ENCODE measurements around the gene NBAS. TPM values are rescaled to one million over a fixed set of nuclear protein-coding genes. Genes with fewer than 3 reads are reported as not detected.
"Not testable (repeated sequence)": the region's sequence is repeated elsewhere in the genome, so short reads cannot be mapped to it uniquely, and the experiment has no call there.

NBAS gene
- total and polyA plus RNA-seq, 12 donors: 26.4 to 79.1 (median 56.3) TPM

- H3K36me3 ChIP-seq: peaks cover 0 to 49% (median 9%) of the 10 kb centered on the region in 9 donors
- no peak overlapping the region for H3K27ac ChIP-seq
- peak in 2 of 9 donors; percentile 6 to 30 for TF ChIP-seq CTCF (IDR thresholded peaks at IDR 0.05)
- H3K4me3 ChIP-seq: no peak overlapping the region
- intact Hi-C loops (cut with DNase I): no loop called here
- no peaks in the 10 kb centered on the region for H3K9me3 ChIP-seq
- peaks cover 0 to 9% (median 0%) of the 10 kb centered on the region in 9 donors for H3K4me1 ChIP-seq
- no peak for DNase-seq
- no peaks in the 10 kb centered on the region for H3K27me3 ChIP-seq
- no peak for ATAC-seq
- 88 to 92% methylated on average over 11 of the region's 11 CpGs for WGBS, 2 donors
These were observed 14.6 kb downstream of the NBAS start for GRCh38 chr2:15546297-15547098.

GRCh38 chr2:15544227-15544626, 16.9 kb downstream of the NBAS start:
- Histone ChIP-seq H3K4me3 (no peak overlapping the region), H3K27ac (no peak overlapping the region), H3K36me3 (peaks cover 0 to 30% (median 4%) of the 10 kb centered on the region in 9 donors), H3K27me3 (no peaks in the 10 kb centered on the region), H3K9me3 (no peaks in the 10 kb centered on the region), H3K4me1 (peaks cover 0 to 9% (median 2%) of the 10 kb centered on the region in 9 donors)
- no peak for TF ChIP-seq CTCF (IDR thresholded peaks at IDR 0.05)
- intact Hi-C loops (cut with DNase I): no loop called here
- 98% methylated on average over 2 of the region's 2 CpGs for WGBS, 2 donors
- ATAC-seq (no peak), DNase-seq (no peak)

DNA sequence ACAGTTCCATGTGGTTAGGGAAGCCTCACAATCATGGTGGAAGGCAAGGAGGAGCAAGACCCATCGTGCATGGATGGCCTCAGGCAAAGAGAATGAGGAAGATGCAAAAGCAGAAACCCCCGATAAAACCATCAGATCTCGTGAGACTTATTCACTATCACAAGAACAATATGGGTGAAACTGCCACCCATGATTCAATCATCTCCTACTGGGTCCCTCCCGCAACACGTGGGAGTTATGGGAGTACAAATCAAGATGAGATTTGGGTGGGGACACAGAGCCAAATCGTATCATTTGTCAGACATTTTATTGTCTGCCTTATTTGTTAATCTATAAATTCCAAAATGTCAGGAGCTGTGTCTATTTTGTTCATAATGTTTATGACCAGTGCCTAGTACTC, 17.6 kb downstream of the NBAS start:
- Histone ChIP-seq H3K4me1 (peaks cover 0 to 12% (median 3%) of the 10 kb centered on the region in 9 donors), H3K27ac (peak overlapping the region in 2 of 10 donors; percentile 0 to 49), H3K9me3 (no peaks in the 10 kb centered on the region), H3K36me3 (peaks cover 0 to 30% (median 3%) of the 10 kb centered on the region in 9 donors), H3K27me3 (no peaks in the 10 kb centered on the region), H3K4me3 (no peak overlapping the region)
- 93 to 95% methylated on average over 6 of the region's 6 CpGs for WGBS, 2 donors
- no peak for ATAC-seq
- no peak for TF ChIP-seq CTCF (IDR thresholded peaks at IDR 0.05)
- intact Hi-C loops (cut with DNase I): no loop called here
- DNase-seq: no peak

GRCh38 chr2:15543053-15543452, 18.1 kb downstream of the NBAS start:
- H3K36me3 ChIP-seq: peaks cover 0 to 30% (median 0%) of the 10 kb centered on the region in 9 donors
- DNase-seq (no peak), ATAC-seq (peak in 1 of 8 donors; percentile 44)
- H3K27ac ChIP-seq: peak overlapping the region in 2 of 10 donors; percentile 0 to 49
- 54 to 71% methylated on average over 3 of the region's 3 CpGs for WGBS, 2 donors
- no peak for TF ChIP-seq CTCF (IDR thresholded peaks at IDR 0.05)
- H3K27me3 ChIP-seq: no peaks in the 10 kb centered on the region
- intact Hi-C loops (cut with DNase I): no loop called here
- H3K4me3 ChIP-seq: no peak overlapping the region
- peaks cover 0 to 16% (median 3%) of the 10 kb centered on the region in 9 donors for H3K4me1 ChIP-seq
- H3K9me3 ChIP-seq: no peaks in the 10 kb centered on the region

DNA sequence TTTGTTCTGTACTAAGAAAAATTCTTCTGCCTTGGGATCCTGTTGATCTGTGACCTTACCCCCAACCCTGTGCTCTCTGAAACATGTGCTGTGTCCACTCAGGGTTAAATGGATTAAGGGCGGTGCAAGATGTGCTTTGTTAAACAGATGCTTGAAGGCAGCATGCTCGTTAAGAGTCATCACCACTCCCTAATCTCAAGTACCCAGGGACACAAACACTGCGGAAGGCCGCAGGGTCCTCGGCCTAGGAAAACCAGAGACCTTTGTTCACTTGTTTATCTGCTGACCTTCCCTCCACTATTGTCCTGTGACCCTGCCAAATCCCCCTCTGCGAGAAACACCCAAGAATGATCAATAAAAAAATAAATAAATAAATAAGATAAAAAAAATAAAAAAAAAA, 18.9 kb downstream of the NBAS start:
- H3K4me3 ChIP-seq; H3K27ac ChIP-seq; H3K9me3 ChIP-seq; H3K27me3 ChIP-seq; ATAC-seq; intact Hi-C loops (cut with DNase I); DNase-seq: not testable (repeated sequence)
- Histone ChIP-seq H3K36me3 (peaks cover 0 to 27% (median 0%) of the 10 kb centered on the region in 9 donors), H3K4me1 (peaks cover 0 to 16% (median 3%) of the 10 kb centered on the region in 9 donors)
- 31 to 71% methylated on average over 2 to 4 of the region's 6 CpGs for WGBS, 2 donors

- DNase-seq; ATAC-seq; H3K27ac ChIP-seq; H3K4me3 ChIP-seq; intact Hi-C loops (cut with DNase I); H3K9me3 ChIP-seq; H3K27me3 ChIP-seq: not testable (repeated sequence)
- WGBS, 2 donors: 82 to 87% methylated on average over 5 of the region's 5 CpGs
- Histone ChIP-seq H3K36me3 (peaks cover 0 to 32% (median 0%) of the 10 kb centered on the region in 9 donors), H3K4me1 (peaks cover 0 to 16% (median 3%) of the 10 kb centered on the region in 9 donors)
These were observed 20.6 kb downstream of the NBAS start for GRCh38 chr2:15540523-15540922.

All from heart right ventricle (tissue), 16 donors.